IMR-90 (cell line): ENCODE data around the gene ADGRF5. TPM values are rescaled to one million over a fixed set of nuclear protein-coding genes. Genes with fewer than 3 reads are reported as not detected.

ENCODE experiments used
- ATAC-seq: fragments of 200-7000 bp; cut with Tn5 transposase; 2 replicates; pipeline ENCODE4 v1.9.1; 2020; ENCODE audit warnings: low read depth, mild to moderate bottlenecking, moderate library complexity
- BruUV-seq: library from RNA; stranded (reverse); fragments of 400-500 nt; replicated peaks from 2 replicates; lab custom pipeline; 2021; lab: Mats Ljungman, UMichigan
- CTCF ChIA-PET: fragments of 300-600 bp; formaldehyde crosslinking; extraction: SDS; loops from one replicate; lab custom pipeline; 2021; ENCODE audit warnings: antibody characterized with exemption; lab: Yijun Ruan, JAX
- POLR2A ChIA-PET: fragments of 300-600 bp; sonication (Branson Sonifier 250); formaldehyde crosslinking; loops from one replicate; lab custom pipeline; 2022; ENCODE audit warnings: antibody characterized with exemption; ENCODE audit not compliant: unreplicated experiment; lab: Charles Lee
- DNase-seq: peaks from one replicate; pipeline ENCODE4 v3.0.0; 2013
- H2AFZ ChIP-seq: replicated peaks from 2 replicates; pipeline ENCODE3; 2013; ENCODE audit warnings: low read length, mild to moderate bottlenecking; ENCODE audit not compliant: poor library complexity
- H2AK5ac ChIP-seq: 2 replicates; pipeline ENCODE4 v1.6.1; 2013; ENCODE audit warnings: low read depth, low read length, inconsistent platforms
- H2AK9ac ChIP-seq: replicated peaks from 2 replicates; pipeline ENCODE3; 2013; ENCODE audit warnings: mild to moderate bottlenecking, low read depth, low read length, moderate library complexity; ENCODE audit not compliant: poor library complexity
- H2BK120ac ChIP-seq: 2 replicates; pipeline ENCODE4 v1.6.1; 2013; ENCODE audit warnings: low read depth, low read length, inconsistent platforms
- H2BK15ac ChIP-seq: 3 replicates; pipeline ENCODE4 v1.6.1; 2013; ENCODE audit warnings: low read depth, low read length, inconsistent platforms
- H2BK20ac ChIP-seq: 2 replicates; pipeline ENCODE4 v1.6.1; 2013; ENCODE audit warnings: low read depth, mild to moderate bottlenecking, inconsistent platforms, low read length, moderate library complexity
- H2BK5ac ChIP-seq: 2 replicates; pipeline ENCODE4 v1.6.1; 2013; ENCODE audit warnings: mild to moderate bottlenecking, low read depth, low read length, inconsistent platforms; ENCODE audit not compliant: poor library complexity, severe bottlenecking
- H3K14ac ChIP-seq: replicated peaks from 2 replicates; pipeline ENCODE4 v1.6.1; 2013; ENCODE audit warnings: low read depth, low read length, inconsistent platforms
- H3K18ac ChIP-seq: 2 replicates; pipeline ENCODE4 v1.6.1; 2013; ENCODE audit warnings: low read depth, low read length, control low read depth
- H3K23ac ChIP-seq: 2 replicates; pipeline ENCODE4 v1.6.1; 2013; ENCODE audit warnings: low read depth, low read length, inconsistent platforms
- H3K27ac ChIP-seq: 2 replicates; pipeline ENCODE4 v1.5.1; 2013; ENCODE audit warnings: mild to moderate bottlenecking, control low read depth, low read length; ENCODE audit not compliant: insufficient read depth
- H3K27me3 ChIP-seq: 2 replicates; pipeline ENCODE4 v1.6.1; 2013; ENCODE audit warnings: low read length; ENCODE audit not compliant: control insufficient read depth, insufficient read depth
- H3K36me3 ChIP-seq: 2 replicates; pipeline ENCODE4 v1.6.1; 2013; ENCODE audit warnings: low read length, mixed read lengths; ENCODE audit not compliant: control insufficient read depth, insufficient read depth
- H3K4ac ChIP-seq: 2 replicates; pipeline ENCODE4 v1.6.1; 2013; ENCODE audit warnings: low read depth, low read length, inconsistent platforms
- H3K4me1 ChIP-seq: 2 replicates; pipeline ENCODE4 v1.6.1; 2013; ENCODE audit warnings: low read length, mixed read lengths; ENCODE audit not compliant: control insufficient read depth, insufficient read depth
- H3K4me2 ChIP-seq: 2 replicates; pipeline ENCODE4 v1.6.1; 2013; ENCODE audit warnings: low read depth, mild to moderate bottlenecking, control low read depth, low read length, moderate library complexity
- H3K4me3 ChIP-seq: 2 replicates; pipeline ENCODE4 v1.5.1; 2013; ENCODE audit warnings: low read depth, mild to moderate bottlenecking, control low read depth, low read length, moderate library complexity; ENCODE audit not compliant: insufficient read depth
- H3K56ac ChIP-seq: 2 replicates; pipeline ENCODE4 v1.6.1; 2013; ENCODE audit warnings: low read length, inconsistent platforms; ENCODE audit not compliant: insufficient read depth; ENCODE audit errors: extremely low read depth
- H3K79me1 ChIP-seq, 2 experiments: 2 replicates each; pipeline ENCODE4 v1.6.1; 2013; ENCODE audit warnings: low read length in 2 of 2, inconsistent platforms in 1 of 2, low read depth in 1 of 2
- H3K9ac ChIP-seq: 2 replicates; pipeline ENCODE4 v1.6.1; 2013; ENCODE audit warnings: low read depth, low read length, control low read depth
- H3K9me1 ChIP-seq: 2 replicates; pipeline ENCODE4 v1.6.1; 2013; ENCODE audit warnings: low read length, inconsistent platforms; ENCODE audit not compliant: insufficient read depth
- H3K9me3 ChIP-seq: 2 replicates; pipeline ENCODE4 v1.6.1; 2013; ENCODE audit warnings: low read length; ENCODE audit not compliant: control insufficient read depth, insufficient read depth
- H4K20me1 ChIP-seq: 2 replicates; pipeline ENCODE4 v1.6.1; 2013; ENCODE audit warnings: low read length, inconsistent platforms; ENCODE audit not compliant: insufficient read depth
- H4K5ac ChIP-seq: 2 replicates; pipeline ENCODE4 v1.6.1; 2013; ENCODE audit warnings: mild to moderate bottlenecking, low read depth, low read length, control low read depth
- H4K8ac ChIP-seq, 2 experiments: 2 replicates each; pipeline ENCODE4 v1.6.1; 2013; ENCODE audit warnings: low read depth in 2 of 2, low read length in 2 of 2, control low read depth in 1 of 2, inconsistent platforms in 1 of 2
- H4K91ac ChIP-seq: 2 replicates; pipeline ENCODE4 v1.6.1; 2013; ENCODE audit warnings: low read depth, low read length, inconsistent platforms; ENCODE audit not compliant: insufficient read depth
- BHLHE40 ChIP-seq: fragments of 150-350 bp; IDR thresholded peaks from 2 replicates; pipeline ENCODE4 v1.6.1; 2016; ENCODE audit warnings: mild to moderate bottlenecking, low read depth, low read length
- CEBPB ChIP-seq: IDR thresholded peaks from 2 replicates; pipeline ENCODE4 v1.6.1; 2012; ENCODE audit warnings: low read depth, low read length, improper control_type of control experiment
- CHD1 ChIP-seq: IDR thresholded peaks from 2 replicates; pipeline ENCODE4 v1.6.1; 2012; ENCODE audit warnings: low read depth, low read length, improper control_type of control experiment
- FOS ChIP-seq: fragments of 150-350 bp; IDR thresholded peaks from 2 replicates; pipeline ENCODE4 v1.6.1; 2016; ENCODE audit warnings: low read depth, low read length
- MAFK ChIP-seq: IDR thresholded peaks from 2 replicates; pipeline ENCODE4 v1.6.1; 2012; ENCODE audit warnings: low read depth, low read length, improper control_type of control experiment
- MAZ ChIP-seq: IDR thresholded peaks from 2 replicates; pipeline ENCODE4 v1.6.1; 2012; ENCODE audit warnings: low read depth, mild to moderate bottlenecking, low read length, improper control_type of control experiment, moderate library complexity, borderline replicate concordance
- MXI1 ChIP-seq: IDR thresholded peaks from 2 replicates; pipeline ENCODE4 v1.6.1; 2012; ENCODE audit warnings: low read depth, mild to moderate bottlenecking, low read length, moderate library complexity, borderline replicate concordance
- NFE2L2 ChIP-seq: fragments of 150-350 bp; IDR thresholded peaks from 2 replicates; pipeline ENCODE4 v1.6.1; 2016; ENCODE audit warnings: low read depth, mild to moderate bottlenecking, low read length
- POLR2A ChIP-seq: IDR thresholded peaks from 2 replicates; pipeline ENCODE4 v1.6.1; 2012; ENCODE audit warnings: mild to moderate bottlenecking, low read depth, low read length
- RAD21 ChIP-seq: IDR thresholded peaks from 2 replicates; pipeline ENCODE4 v1.6.1; 2012; ENCODE audit warnings: low read length, improper control_type of control experiment
- RCOR1 ChIP-seq: IDR thresholded peaks from 2 replicates; pipeline ENCODE4 v1.6.1; 2012; ENCODE audit warnings: mild to moderate bottlenecking, low read length, improper control_type of control experiment; ENCODE audit not compliant: insufficient replicate concordance
- RFX5 ChIP-seq: IDR thresholded peaks from 2 replicates; pipeline ENCODE4 v1.8.0; 2012; ENCODE audit warnings: low read depth, mild to moderate bottlenecking, low read length, moderate library complexity
- SMC3 ChIP-seq: fragments of 150-350 bp; IDR thresholded peaks from 2 replicates; pipeline ENCODE4 v1.6.1; 2016; ENCODE audit warnings: low read depth, mild to moderate bottlenecking, antibody characterized with exemption, low read length, moderate library complexity
- dilution Hi-C: fragments of 300-500 bp; cut with HindIII; formaldehyde crosslinking; loops from one replicate; pipeline ENCODE4 v1.14.3; 2018; ENCODE audit warnings: low sequenced_read_pairs; ENCODE audit not compliant: unreplicated experiment
- in situ Hi-C: fragments of 300-500 bp; cut with MboI; formaldehyde crosslinking; loops from 3 replicates; pipeline ENCODE4 v1.14.3; 2019; ENCODE audit warnings: low sequenced_read_pairs, inconsistent platforms, mixed read lengths
- intact Hi-C: fragments of 100-400 bp; cut with micrococcal nuclease; formaldehyde crosslinking; loops from 2 replicates; pipeline ENCODE4 v1.10.0; 2022
- polyA plus RNA-seq, 3 experiments: library from polyadenylated mRNA; depleted of rRNA; stranded (reverse); fragments of >200 nt; gene quantifications; 2 replicates each; pipeline ENCODE4 v1.2.3, GENCODE V29; 2012; ENCODE audit warnings: low replicate concordance in 1 of 3
- total RNA-seq: library from RNA; depleted of rRNA; stranded (reverse); fragments of >200 nt; gene quantifications from 2 replicates; pipeline ENCODE4 v1.2.3, GENCODE V29; 2012
- TF ChIP-seq, protein P1 (sequence below): fragments of 150-350 bp; IDR thresholded peaks from 2 replicates; pipeline ENCODE4 v1.6.1; 2016; ENCODE audit warnings: low read depth, mild to moderate bottlenecking, low read length, moderate library complexity, borderline replicate concordance
- TF ChIP-seq, protein P2 (sequence below): conservative IDR thresholded peaks from 2 replicates; pipeline ENCODE4 v1.5.1; 2012; ENCODE audit warnings: mild to moderate bottlenecking, low read depth, low read length, improper control_type of control experiment
- TF ChIP-seq, protein P3 (sequence below): fragments of 150-350 bp; IDR thresholded peaks from 2 replicates; pipeline ENCODE4 v1.6.1; 2017; ENCODE audit warnings: mild to moderate bottlenecking, antibody characterized with exemption, low read length, low read depth

Gene ADGRF5
- total and polyA plus RNA-seq, 2 of the 4 experiments (the other 2 are of a cell fraction): not detected

GRCh38 chr6:46896871-46897270 is 24.9 kb downstream of the ADGRF5 start:
- H3K9me3 ChIP-seq: no peaks in the 10 kb centered on the region
- no peak for DNase-seq
- no TSS peak for BruUV-seq
- no peak overlapping the region for H2AFZ ChIP-seq
- no peak overlapping the region for H3K9ac ChIP-seq
- ChIA-PET CTCF (no interaction called here), POLR2A (no interaction called here)
- H4K5ac ChIP-seq: no peak overlapping the region
- no peak overlapping the region for H3K4me2 ChIP-seq
- no peak overlapping the region for H3K56ac ChIP-seq
- no peak overlapping the region for H4K91ac ChIP-seq
- no peaks in the 10 kb centered on the region for H3K27me3 ChIP-seq
- ATAC-seq: no peak
- H3K9me1 ChIP-seq: no peaks in the 10 kb centered on the region
- H3K4me3 ChIP-seq: no peak overlapping the region
- no peak overlapping the region for H2BK5ac ChIP-seq
- in situ Hi-C loops: no loop called here
- H2BK120ac ChIP-seq: no peak overlapping the region
- no peak for TF ChIP-seq SMC3
- TF ChIP-seq RAD21: no peak
- TF ChIP-seq MXI1: no peak
- TF ChIP-seq MAFK: no peak
- TF ChIP-seq, protein P1, sequence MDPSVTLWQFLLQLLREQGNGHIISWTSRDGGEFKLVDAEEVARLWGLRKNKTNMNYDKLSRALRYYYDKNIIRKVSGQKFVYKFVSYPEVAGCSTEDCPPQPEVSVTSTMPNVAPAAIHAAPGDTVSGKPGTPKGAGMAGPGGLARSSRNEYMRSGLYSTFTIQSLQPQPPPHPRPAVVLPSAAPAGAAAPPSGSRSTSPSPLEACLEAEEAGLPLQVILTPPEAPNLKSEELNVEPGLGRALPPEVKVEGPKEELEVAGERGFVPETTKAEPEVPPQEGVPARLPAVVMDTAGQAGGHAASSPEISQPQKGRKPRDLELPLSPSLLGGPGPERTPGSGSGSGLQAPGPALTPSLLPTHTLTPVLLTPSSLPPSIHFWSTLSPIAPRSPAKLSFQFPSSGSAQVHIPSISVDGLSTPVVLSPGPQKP: no peak
- TF ChIP-seq, protein P2, sequence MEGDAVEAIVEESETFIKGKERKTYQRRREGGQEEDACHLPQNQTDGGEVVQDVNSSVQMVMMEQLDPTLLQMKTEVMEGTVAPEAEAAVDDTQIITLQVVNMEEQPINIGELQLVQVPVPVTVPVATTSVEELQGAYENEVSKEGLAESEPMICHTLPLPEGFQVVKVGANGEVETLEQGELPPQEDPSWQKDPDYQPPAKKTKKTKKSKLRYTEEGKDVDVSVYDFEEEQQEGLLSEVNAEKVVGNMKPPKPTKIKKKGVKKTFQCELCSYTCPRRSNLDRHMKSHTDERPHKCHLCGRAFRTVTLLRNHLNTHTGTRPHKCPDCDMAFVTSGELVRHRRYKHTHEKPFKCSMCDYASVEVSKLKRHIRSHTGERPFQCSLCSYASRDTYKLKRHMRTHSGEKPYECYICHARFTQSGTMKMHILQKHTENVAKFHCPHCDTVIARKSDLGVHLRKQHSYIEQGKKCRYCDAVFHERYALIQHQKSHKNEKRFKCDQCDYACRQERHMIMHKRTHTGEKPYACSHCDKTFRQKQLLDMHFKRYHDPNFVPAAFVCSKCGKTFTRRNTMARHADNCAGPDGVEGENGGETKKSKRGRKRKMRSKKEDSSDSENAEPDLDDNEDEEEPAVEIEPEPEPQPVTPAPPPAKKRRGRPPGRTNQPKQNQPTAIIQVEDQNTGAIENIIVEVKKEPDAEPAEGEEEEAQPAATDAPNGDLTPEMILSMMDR: no peak
- TF ChIP-seq, protein P3, sequence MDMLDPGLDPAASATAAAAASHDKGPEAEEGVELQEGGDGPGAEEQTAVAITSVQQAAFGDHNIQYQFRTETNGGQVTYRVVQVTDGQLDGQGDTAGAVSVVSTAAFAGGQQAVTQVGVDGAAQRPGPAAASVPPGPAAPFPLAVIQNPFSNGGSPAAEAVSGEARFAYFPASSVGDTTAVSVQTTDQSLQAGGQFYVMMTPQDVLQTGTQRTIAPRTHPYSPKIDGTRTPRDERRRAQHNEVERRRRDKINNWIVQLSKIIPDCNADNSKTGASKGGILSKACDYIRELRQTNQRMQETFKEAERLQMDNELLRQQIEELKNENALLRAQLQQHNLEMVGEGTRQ: no peak
- TF ChIP-seq RFX5: no peak
- TF ChIP-seq CHD1: no peak
- no peak for TF ChIP-seq RCOR1
- TF ChIP-seq NFE2L2: no peak
- TF ChIP-seq MAZ: no peak
- no peak for TF ChIP-seq FOS
- no peak for TF ChIP-seq CEBPB
- no peak for TF ChIP-seq POLR2A
- no peak for TF ChIP-seq BHLHE40
- no peak overlapping the region for H3K14ac ChIP-seq
- H2BK20ac ChIP-seq: no peak overlapping the region
- no peak overlapping the region for H2AK9ac ChIP-seq
- H3K79me1 ChIP-seq: no peaks in the 10 kb centered on the region
- H3K27ac ChIP-seq: no peak overlapping the region
- H3K36me3 ChIP-seq: no peaks in the 10 kb centered on the region
- H4K8ac ChIP-seq: no peak overlapping the region
- H3K4me1 ChIP-seq: no peaks in the 10 kb centered on the region
- dilution Hi-C loops: no loop called here
- H2AK5ac ChIP-seq: no peak overlapping the region
- no peak overlapping the region for H2BK15ac ChIP-seq
- intact Hi-C loops: no loop called here
- H3K18ac ChIP-seq: no peak overlapping the region
- H4K20me1 ChIP-seq: no peaks in the 10 kb centered on the region
- H3K23ac ChIP-seq: no peak overlapping the region
- no peak overlapping the region for H3K4ac ChIP-seq
